Measurements from ENCODE around the gene ZNF783.

Gene ZNF783

GRCh38 chr7:149238051-149238450 is 23.9 kb upstream of the ZNF783 start:
- Histone ChIP-seq H4K20me1 (ENCODE audit: insufficient read depth, low read length) (no peaks in the 10 kb centered on the region), H3K9ac (ENCODE audit: low read length) (no peak overlapping the region), H3K9me3 (replicated peaks; ENCODE audit: insufficient read depth, low read length) (no peaks in the 10 kb centered on the region), H3K79me2 (ENCODE audit: low read length) (peaks cover 36% of the 10 kb centered on the region), H3K9me2 (replicated peaks; ENCODE audit: insufficient read depth, low read length) (no peaks in the 10 kb centered on the region), H3K27ac (ENCODE audit: low read length) (no peak overlapping the region; the same call in 1 of the 2 replicates), H3K36me3 (replicated peaks; ENCODE audit: insufficient read depth, low read length) (no peaks in the 10 kb centered on the region), H3K27me3 (replicated peaks; ENCODE audit: insufficient read depth, low read length) (no peaks in the 10 kb centered on the region), H3K4me1 (ENCODE audit: low read length) (peaks cover 16% of the 10 kb centered on the region), H2AFZ (ENCODE audit: low read length) (peak overlapping the region; percentile 67; the same call in 1 of the 2 replicates), H3K4me2 (ENCODE audit: low read depth, low read length) (peak overlapping the region; percentile 95; the same call in 1 of the 2 replicates), H3K4me3 (ENCODE audit: low read length) (no peak overlapping the region), H3F3A (ENCODE audit: insufficient read depth, low read length) (peaks cover 14% of the 10 kb centered on the region)
- DNase-seq: no peak
- TF ChIP-seq EZH2 (optimal IDR thresholded peaks at IDR 0.05; ENCODE audit: low read depth, low read length) (no peak), EZH2phosphoT487 (IDR thresholded peaks at IDR 0.05; ENCODE audit: low read length) (no peak), CTCF (IDR thresholded peaks at IDR 0.05; ENCODE audit: low read length) (no peak)

- Histone ChIP-seq H3K9me3 (replicated peaks; ENCODE audit: insufficient read depth, low read length) (no peaks in the 10 kb centered on the region), H3K79me2 (ENCODE audit: low read length) (peaks cover 42% of the 10 kb centered on the region), H3K4me2 (ENCODE audit: low read depth, low read length) (peak within 1 kb of the TSS; percentile 95), H3K9ac (ENCODE audit: low read length) (peak within 1 kb of the TSS; percentile 81), H3K4me1 (ENCODE audit: low read length) (peaks cover 16% of the 10 kb centered on the region), H3K27me3 (replicated peaks; ENCODE audit: insufficient read depth, low read length) (no peaks in the 10 kb centered on the region), H3K27ac (ENCODE audit: low read length) (peak within 1 kb of the TSS; percentile 56), H4K20me1 (ENCODE audit: insufficient read depth, low read length) (no peaks in the 10 kb centered on the region), H3K4me3 (ENCODE audit: low read length) (peak within 1 kb of the TSS; percentile 97), H3F3A (ENCODE audit: insufficient read depth, low read length) (peaks cover 14% of the 10 kb centered on the region), H3K9me2 (replicated peaks; ENCODE audit: insufficient read depth, low read length) (no peaks in the 10 kb centered on the region), H2AFZ (ENCODE audit: low read length) (peak within 1 kb of the TSS; percentile 67), H3K36me3 (replicated peaks; ENCODE audit: insufficient read depth, low read length) (no peaks in the 10 kb centered on the region)
- DNase-seq: peak; percentile 98
- TF ChIP-seq EZH2 (optimal IDR thresholded peaks at IDR 0.05; ENCODE audit: low read depth, low read length) (no peak), EZH2phosphoT487 (IDR thresholded peaks at IDR 0.05; ENCODE audit: low read length) (no peak), CTCF (IDR thresholded peaks at IDR 0.05; ENCODE audit: low read length) (peak; percentile 99)
Observed at GRCh38 chr7:149239345-149240143, 22.5 kb upstream of the ZNF783 start, which contains the start of gene ZNF212. Gene ZNF212 (plus strand): TSS chr7:149239651. CDS start chr7:149239779, 128 bp downstream.

GRCh38 chr7:149240637-149241036 is 21.4 kb upstream of the ZNF783 start:
- H3K4me1 ChIP-seq (ENCODE audit: low read length): peaks cover 16% of the 10 kb centered on the region
- no peaks in the 10 kb centered on the region for H3K36me3 ChIP-seq (replicated peaks; ENCODE audit: insufficient read depth, low read length)
- no peak overlapping the region for H2AFZ ChIP-seq (ENCODE audit: low read length)
- TF ChIP-seq CTCF (IDR thresholded peaks at IDR 0.05; ENCODE audit: low read length) (no peak), EZH2phosphoT487 (IDR thresholded peaks at IDR 0.05; ENCODE audit: low read length) (no peak), EZH2 (optimal IDR thresholded peaks at IDR 0.05; ENCODE audit: low read depth, low read length) (no peak)
- no peaks in the 10 kb centered on the region for H3K9me3 ChIP-seq (replicated peaks; ENCODE audit: insufficient read depth, low read length)
- no peak overlapping the region for H3K9ac ChIP-seq (ENCODE audit: low read length)
- H3K27me3 ChIP-seq (replicated peaks; ENCODE audit: insufficient read depth, low read length): no peaks in the 10 kb centered on the region
- H4K20me1 ChIP-seq (ENCODE audit: insufficient read depth, low read length): no peaks in the 10 kb centered on the region
- H3F3A ChIP-seq (ENCODE audit: insufficient read depth, low read length): peaks cover 14% of the 10 kb centered on the region
- no peak for DNase-seq
- H3K9me2 ChIP-seq (replicated peaks; ENCODE audit: insufficient read depth, low read length): no peaks in the 10 kb centered on the region
- peak overlapping the region; percentile 97; the same call in 1 of the 2 replicates for H3K4me3 ChIP-seq (ENCODE audit: low read length)
- peaks cover 49% of the 10 kb centered on the region for H3K79me2 ChIP-seq (ENCODE audit: low read length)
- no peak overlapping the region for H3K27ac ChIP-seq (ENCODE audit: low read length)
- H3K4me2 ChIP-seq (ENCODE audit: low read depth, low read length): peak overlapping the region; percentile 93
